Gastroesophageal sphincter (tissue), 4 donors: ENCODE measurements around the gene ABCB6. TPM values are rescaled to one million over a fixed set of nuclear protein-coding genes. Genes with fewer than 3 reads are reported as not detected.
A peak's percentile ranks its signal among the peaks of the same experiment; 100 is the strongest.

Experiments used
- ATAC-seq: fragments of 150-250 bp; one replicate; pipeline ENCODE4 v1.9.1; 2016; ENCODE audit warnings: mild to moderate bottlenecking, moderate library complexity
- H3K27ac ChIP-seq, 4 donors: fragments of 200-600 bp; sonication (generic) in 3 of 4; 1 replicate in 3 of 4; 2 replicates in 1 of 4; pipeline ENCODE4 v1.5.1; 2016 to 2019
- H3K27me3 ChIP-seq: fragments of 200-600 bp; sonication (generic); one replicate; pipeline ENCODE4 v1.5.1; 2019
- H3K36me3 ChIP-seq, 2 donors: fragments of 200-600 bp; sonication (generic); one replicate each; pipeline ENCODE4 v1.5.1; 2019; ENCODE audit warnings: control low read depth in 1 of 2
- H3K4me1 ChIP-seq, 3 donors: fragments of 200-600 bp; sonication (generic); 1 replicate in 2 of 3; 2 replicates in 1 of 3; pipeline ENCODE4 v1.5.1; 2016 to 2019; ENCODE audit warnings: control low read depth in 2 of 3
- H3K4me3 ChIP-seq, 2 donors: fragments of 200-600 bp; sonication (generic); one replicate each; pipeline ENCODE4 v1.5.1; 2019; ENCODE audit warnings: mild to moderate bottlenecking in 1 of 2, moderate library complexity in 1 of 2
- H3K9me3 ChIP-seq, 3 donors: fragments of 200-600 bp; sonication (generic); one replicate each; pipeline ENCODE4 v1.5.1; 2017 to 2019; ENCODE audit warnings: control low read depth in 2 of 3
- EP300 ChIP-seq: sonication (generic); formaldehyde crosslinking; IDR thresholded peaks from one replicate; pipeline ENCODE4 v1.6.1; 2017; ENCODE audit warnings: antibody characterized with exemption, mild to moderate bottlenecking
- POLR2A ChIP-seq, 2 donors: fragments of 450-650 bp; IDR thresholded peaks; one replicate each; pipeline ENCODE4 v1.6.1; 2017; ENCODE audit warnings: antibody characterized with exemption in 2 of 2, mild to moderate bottlenecking in 2 of 2, moderate library complexity in 1 of 2
- POLR2AphosphoS5 ChIP-seq: sonication (generic); formaldehyde crosslinking; IDR thresholded peaks from one replicate; pipeline ENCODE4 v1.6.1; 2017; ENCODE audit warnings: antibody characterized with exemption
- WGBS, 2 donors: methylation state at CpG; one replicate each; pipeline ENCODE4 v1.1.5; 2018; ENCODE audit warnings: low coverage in 1 of 2; 5-methylcytosine and 5-hydroxymethylcytosine counted together
- total RNA-seq, 4 donors: library from RNA; depleted of rRNA; stranded (reverse); fragments of >200 nt; gene quantifications; one replicate each; pipeline ENCODE4 v1.1.0, GENCODE V29; 2016
- TF ChIP-seq, protein P1 (sequence below), 4 experiments: fragments of 200-600 bp in 2 of 4; fragments of 450-650 bp in 2 of 4; sonication (generic) in 1 of 4; IDR thresholded peaks; one replicate each; pipeline ENCODE4 v1.5.1; 2017 to 2019; ENCODE audit warnings: antibody characterized with exemption in 4 of 4, mild to moderate bottlenecking in 2 of 4, moderate library complexity in 2 of 4

The ABCB6 gene
- total RNA-seq, 4 donors from 2014 or later, result 11.4 to 19.6 (median 16.8) TPM

DNA sequence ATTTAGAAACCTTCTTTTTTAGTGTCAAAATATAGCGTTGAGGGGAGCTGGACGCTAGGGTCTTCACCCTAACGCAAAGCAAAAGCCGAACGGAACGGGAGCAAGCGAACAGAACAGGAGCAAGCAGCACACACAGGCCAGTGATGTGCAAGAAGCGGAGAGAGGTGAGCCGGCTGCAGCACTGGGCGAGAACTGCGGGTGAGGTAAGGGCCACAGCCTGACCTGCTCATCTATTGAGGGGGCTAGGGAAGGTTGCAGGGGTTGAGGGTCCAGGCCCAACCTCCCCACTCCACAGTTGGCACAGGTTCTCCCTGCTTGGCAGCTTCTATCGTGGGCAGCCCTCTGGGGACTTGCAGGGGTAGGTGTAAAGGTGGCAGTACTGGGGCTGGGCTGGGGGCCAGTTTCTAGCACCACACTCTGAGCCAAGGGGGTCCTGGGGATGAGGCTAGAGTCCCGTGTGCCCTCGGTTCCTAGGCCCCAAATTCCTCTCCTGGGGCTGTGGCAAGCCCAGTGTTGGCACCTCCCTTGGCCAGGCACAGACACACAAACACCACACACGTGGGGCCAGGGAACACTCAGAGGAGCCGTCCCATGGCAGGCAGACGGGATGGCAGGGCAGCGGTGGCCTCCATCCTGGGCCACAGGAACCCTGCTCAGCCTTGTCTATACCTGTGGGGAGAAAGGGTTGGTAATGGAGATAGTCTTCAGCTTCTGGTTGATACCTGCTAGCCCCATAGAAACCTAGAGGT lies 1.2 kb upstream of the ABCB6 start:
- ATAC-seq, result no peak
- Histone ChIP-seq H3K27me3 (no peaks in the 10 kb centered on the region), H3K9me3 (no peaks in the 10 kb centered on the region), H3K27ac (peak overlapping the region in 3 of 4 donors; percentile 95 to 98 (median 98)), H3K4me3 (no peak overlapping the region), H3K4me1 (peaks cover 3 to 51% (median 21%) of the 10 kb centered on the region in 3 donors), H3K36me3 (peaks cover 0 to 68% of the 10 kb centered on the region in 2 donors)
- TF ChIP-seq EP300, result no peak
- TF ChIP-seq POLR2AphosphoS5, result no peak
- TF ChIP-seq POLR2A (IDR thresholded peaks at IDR 0.05), result no peak
- WGBS, 2 donors, result 85 to 92% methylated on average over 6 to 10 of the region's 18 CpGs

DNA sequence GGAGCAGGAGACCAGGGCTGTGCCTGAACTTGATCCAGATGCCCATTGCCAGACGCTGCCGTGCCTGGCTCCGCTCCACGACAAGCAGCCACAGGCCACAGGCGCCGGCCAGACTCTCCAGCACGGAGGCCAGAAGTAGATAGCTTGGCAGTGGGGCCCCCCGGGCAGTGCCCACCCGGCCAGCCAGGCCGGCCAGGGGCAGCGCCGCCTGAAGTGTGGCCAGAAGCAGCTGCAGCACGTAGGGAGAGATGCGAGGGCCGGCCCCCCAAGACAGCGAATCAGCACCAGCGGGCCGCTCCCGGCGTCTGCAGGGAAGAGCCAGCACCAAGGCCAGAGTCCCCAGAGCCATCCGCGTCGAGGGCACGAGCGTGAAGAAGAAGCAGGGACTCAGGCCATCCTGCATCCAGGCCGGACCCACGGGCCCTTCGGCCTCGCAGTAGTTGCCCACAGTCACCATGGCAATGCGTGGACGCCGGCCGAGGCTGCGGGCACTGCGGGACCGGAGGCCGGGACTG lies 484 bp downstream of the ABCB6 start:
- Histone ChIP-seq H3K36me3 (peaks cover 0 to 68% of the 10 kb centered on the region in 2 donors), H3K4me1 (peaks cover 3 to 51% (median 21%) of the 10 kb centered on the region in 3 donors), H3K9me3 (no peaks in the 10 kb centered on the region), H3K27ac (peak overlapping the region; percentile 72 to 98 (median 96)), H3K4me3 (peak overlapping the region; percentile 28 to 69), H3K27me3 (no peaks in the 10 kb centered on the region)
- ATAC-seq, result peak; percentile 73
- TF ChIP-seq POLR2A (IDR thresholded peaks at IDR 0.05) (peak; percentile 17 to 31), POLR2AphosphoS5 (no peak), EP300 (no peak)
- TF ChIP-seq, protein P1, sequence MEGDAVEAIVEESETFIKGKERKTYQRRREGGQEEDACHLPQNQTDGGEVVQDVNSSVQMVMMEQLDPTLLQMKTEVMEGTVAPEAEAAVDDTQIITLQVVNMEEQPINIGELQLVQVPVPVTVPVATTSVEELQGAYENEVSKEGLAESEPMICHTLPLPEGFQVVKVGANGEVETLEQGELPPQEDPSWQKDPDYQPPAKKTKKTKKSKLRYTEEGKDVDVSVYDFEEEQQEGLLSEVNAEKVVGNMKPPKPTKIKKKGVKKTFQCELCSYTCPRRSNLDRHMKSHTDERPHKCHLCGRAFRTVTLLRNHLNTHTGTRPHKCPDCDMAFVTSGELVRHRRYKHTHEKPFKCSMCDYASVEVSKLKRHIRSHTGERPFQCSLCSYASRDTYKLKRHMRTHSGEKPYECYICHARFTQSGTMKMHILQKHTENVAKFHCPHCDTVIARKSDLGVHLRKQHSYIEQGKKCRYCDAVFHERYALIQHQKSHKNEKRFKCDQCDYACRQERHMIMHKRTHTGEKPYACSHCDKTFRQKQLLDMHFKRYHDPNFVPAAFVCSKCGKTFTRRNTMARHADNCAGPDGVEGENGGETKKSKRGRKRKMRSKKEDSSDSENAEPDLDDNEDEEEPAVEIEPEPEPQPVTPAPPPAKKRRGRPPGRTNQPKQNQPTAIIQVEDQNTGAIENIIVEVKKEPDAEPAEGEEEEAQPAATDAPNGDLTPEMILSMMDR (IDR thresholded peaks at IDR 0.05), result no peak
- WGBS, 2 donors, result no CpG with 5 or more reads among the region's 37 CpGs

DNA sequence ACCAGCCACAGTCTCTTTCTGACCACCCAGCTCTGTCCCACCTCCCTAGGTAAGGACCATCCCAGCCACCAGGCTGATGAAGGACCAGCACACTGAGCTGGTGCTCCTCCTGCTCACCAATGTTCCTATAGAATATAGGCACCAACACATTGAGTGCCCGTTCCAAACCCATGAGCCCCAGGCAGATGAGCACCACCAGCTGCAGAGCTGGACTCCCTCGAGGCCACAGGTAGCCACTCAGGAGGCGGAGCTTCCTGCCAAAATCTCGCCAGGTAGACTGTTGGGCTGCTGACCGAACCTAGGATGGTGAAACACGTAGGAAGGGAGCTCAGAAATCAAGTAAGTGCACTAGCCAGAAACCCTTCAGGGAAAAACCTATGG lies 2.2 kb downstream of the ABCB6 start:
- no CpG with 5 or more reads among the region's 6 CpGs for WGBS, 2 donors
- Histone ChIP-seq H3K27ac (peak overlapping the region in 3 of 4 donors; percentile 95 to 98 (median 98)), H3K9me3 (no peaks in the 10 kb centered on the region), H3K27me3 (no peaks in the 10 kb centered on the region), H3K4me1 (peaks cover 3 to 51% (median 21%) of the 10 kb centered on the region in 3 donors), H3K4me3 (no peak overlapping the region), H3K36me3 (peaks cover 0 to 67% of the 10 kb centered on the region in 2 donors)
- TF ChIP-seq EP300 (no peak), POLR2A (IDR thresholded peaks at IDR 0.05) (no peak), POLR2AphosphoS5 (no peak)
- TF ChIP-seq, protein P1 (IDR thresholded peaks at IDR 0.05), result no peak
- ATAC-seq, result no peak

DNA sequence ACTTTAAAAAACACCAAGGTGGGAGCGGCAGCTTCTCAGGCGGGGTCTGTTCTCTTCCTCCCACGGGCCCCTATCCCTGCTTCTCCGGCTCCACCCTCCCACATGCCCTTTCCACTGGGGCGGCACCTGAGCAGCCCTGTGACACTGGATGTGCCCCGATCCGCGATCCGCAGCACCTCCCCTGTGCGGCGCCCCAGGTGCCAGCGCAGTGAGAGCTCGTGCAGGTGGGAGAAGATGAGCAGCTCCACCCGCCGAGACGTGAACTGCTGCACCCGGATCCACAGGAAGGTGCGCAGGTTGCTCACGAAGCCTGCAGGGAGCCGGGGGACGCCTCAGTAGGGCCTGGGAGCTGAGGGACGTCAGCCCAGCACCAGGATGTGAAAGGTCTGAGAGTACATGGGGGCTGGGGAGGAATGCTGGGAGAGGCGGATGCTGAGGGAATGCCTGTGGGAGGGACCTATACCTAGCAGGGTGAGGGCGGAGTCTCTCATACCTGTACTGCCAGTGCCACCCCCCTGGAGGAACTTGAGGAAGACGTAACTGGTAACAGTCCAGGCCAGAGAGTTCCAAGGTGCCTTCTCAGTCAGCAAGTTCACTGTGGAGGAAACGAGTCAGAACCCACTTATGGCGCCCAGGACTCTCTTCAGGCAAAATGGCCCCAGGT lies 2.8 kb downstream of the ABCB6 start:
- Histone ChIP-seq H3K27ac (peak overlapping the region in 2 of 4 donors; percentile 95 to 98), H3K9me3 (no peaks in the 10 kb centered on the region), H3K4me3 (no peak overlapping the region), H3K27me3 (no peaks in the 10 kb centered on the region), H3K36me3 (peaks cover 0 to 67% of the 10 kb centered on the region in 2 donors), H3K4me1 (peaks cover 3 to 51% (median 21%) of the 10 kb centered on the region in 3 donors)
- TF ChIP-seq, protein P1 (IDR thresholded peaks at IDR 0.05), result no peak
- TF ChIP-seq POLR2AphosphoS5 (no peak), POLR2A (IDR thresholded peaks at IDR 0.05) (no peak), EP300 (no peak)
- 93% methylated on average over 10 of the region's 27 CpGs; no CpG with 5 or more reads in 1 of the 2 donors for WGBS, 2 donors
- ATAC-seq, result no peak

DNA sequence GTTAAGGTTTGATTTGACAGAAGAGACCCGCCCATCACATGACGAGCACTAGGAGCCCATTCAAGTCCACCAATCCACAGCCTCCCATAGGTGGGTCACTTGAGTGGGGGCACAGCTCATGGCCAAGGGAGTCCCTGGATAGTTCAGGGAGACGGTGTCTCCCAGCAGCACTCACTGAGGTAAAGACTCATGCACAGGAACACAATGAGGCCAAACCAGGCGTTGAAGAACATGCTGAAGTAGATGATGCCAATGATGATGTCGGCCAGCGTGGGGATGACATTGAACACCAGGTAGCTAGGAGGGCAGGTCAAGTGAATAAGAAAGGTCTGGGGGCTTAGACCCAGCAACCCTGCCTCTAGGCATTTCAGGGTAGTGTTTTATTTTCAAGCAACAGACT lies 4.0 kb downstream of the ABCB6 start:
- Histone ChIP-seq H3K27me3 (no peaks in the 10 kb centered on the region), H3K4me1 (peaks cover 3 to 45% (median 18%) of the 10 kb centered on the region in 3 donors), H3K9me3 (no peaks in the 10 kb centered on the region), H3K4me3 (no peak overlapping the region), H3K27ac (no peak overlapping the region), H3K36me3 (peaks cover 0 to 67% of the 10 kb centered on the region in 2 donors)
- WGBS, 2 donors, result no CpG with 5 or more reads among the region's 6 CpGs
- ATAC-seq, result no peak
- TF ChIP-seq POLR2A (IDR thresholded peaks at IDR 0.05), result no peak
- TF ChIP-seq EP300, result no peak
- TF ChIP-seq, protein P1 (IDR thresholded peaks at IDR 0.05), result no peak
